Activated T-cell treated with anti-CD3 and anti-CD28 coated beads for 4 hours (primary cell): Measurements from ENCODE around the gene BTBD9.
"Not testable (repeated sequence)": the region's sequence is repeated elsewhere in the genome, so short reads cannot be mapped to it uniquely, and the experiment has no call there.

ENCODE experiments used
- DNase-seq: peaks from one replicate; pipeline ENCODE4 v3.0.0-alpha.2; 2020

Gene BTBD9

DNA sequence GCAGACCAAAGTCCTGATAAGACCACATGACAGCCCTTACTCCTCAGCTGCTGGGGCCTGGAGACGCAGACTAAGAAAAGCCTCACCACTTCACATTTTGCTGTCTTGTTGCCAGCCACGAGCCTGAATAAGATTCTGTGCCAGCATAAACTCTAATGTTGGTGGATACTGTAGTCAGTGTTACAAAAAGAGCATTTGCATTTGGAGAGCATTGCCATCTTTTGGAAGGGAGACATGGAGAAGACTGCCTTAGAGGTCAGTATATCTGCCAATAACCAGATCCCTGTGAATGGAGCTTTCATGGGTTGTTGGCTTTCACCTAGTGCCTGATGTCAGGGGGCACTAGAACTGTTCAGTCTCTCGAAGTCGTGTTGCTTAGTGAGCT is 505.0 kb downstream of the BTBD9 start:
- no peak for DNase-seq

DNA sequence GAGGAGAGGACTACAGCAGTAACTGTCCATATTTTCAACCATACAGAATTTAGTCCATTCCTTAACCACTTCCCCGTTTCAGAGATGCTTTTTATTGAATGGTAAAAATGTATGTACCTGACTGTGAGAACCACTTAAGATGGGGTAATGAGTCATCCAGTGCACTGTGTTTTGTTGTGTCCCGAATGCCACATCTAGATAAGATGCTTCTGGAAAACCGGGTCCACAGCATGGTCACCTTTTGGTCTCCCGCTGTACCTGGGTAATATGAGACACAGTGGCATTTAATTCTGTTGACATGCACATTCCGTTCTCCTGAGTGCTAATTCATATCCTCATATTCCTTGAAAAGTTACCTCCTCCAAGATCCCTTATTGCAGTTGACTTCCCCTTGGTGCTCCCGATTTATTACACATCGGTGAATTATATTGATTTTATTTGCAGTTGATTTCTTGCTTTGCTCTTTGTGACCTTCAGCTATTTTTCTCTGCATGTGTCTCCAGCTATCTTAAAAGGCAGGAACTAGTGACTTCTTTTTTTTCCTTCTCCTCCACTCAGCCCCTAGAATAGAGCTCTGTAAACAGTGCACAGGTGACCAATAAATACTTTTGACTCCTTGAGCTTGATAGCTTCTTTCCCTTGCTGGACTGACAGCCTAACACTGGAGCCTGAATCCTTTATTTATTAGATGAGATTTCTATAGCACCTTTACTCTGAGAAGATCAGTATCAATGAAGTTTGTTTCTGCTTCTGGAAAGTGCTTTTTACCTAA is 505.6 kb downstream of the BTBD9 start:
- no peak for DNase-seq

DNA sequence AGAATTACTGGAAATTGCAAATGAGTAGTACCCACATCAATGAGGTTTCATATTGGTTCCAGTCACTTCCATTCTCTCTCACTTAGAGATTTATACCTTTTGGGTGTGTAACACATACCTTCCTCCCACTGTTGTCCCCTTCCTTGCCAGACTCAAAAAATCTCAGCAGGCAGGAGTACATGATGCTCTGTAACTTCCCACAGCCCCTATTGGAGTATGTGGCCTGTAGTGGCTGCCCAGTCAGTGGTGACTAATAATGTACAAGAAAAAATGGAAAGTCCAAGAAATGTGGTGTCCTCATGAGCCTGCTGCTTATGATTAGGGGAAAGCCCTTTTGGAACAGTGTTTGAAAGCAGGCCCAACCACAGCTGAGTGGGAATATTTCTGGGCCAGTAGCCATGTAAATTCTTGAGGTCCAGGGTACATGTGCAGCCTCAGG is 508.2 kb downstream of the BTBD9 start:
- no peak for DNase-seq

DNA sequence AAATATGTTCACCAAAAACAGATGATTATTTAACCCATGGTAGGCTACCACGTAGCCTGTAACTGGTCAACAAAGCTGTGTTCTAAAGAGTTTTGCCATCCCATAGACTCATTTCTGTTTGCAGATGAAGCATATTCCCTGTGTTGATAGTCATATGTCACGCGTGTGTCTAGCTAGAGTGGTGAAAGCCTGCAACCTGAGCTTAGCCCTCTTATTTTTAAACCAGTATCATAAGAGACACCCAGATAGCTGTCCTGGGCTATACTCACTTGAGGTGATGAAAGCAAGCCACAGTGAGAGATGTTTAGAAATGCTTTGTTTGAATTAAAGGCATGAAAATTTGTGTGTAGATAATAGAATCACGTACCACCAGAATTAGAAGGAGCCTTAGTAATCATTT is 512.4 kb downstream of the BTBD9 start:
- no peak for DNase-seq

- DNase-seq = not testable (repeated sequence)
Observed at GRCh38 chr6:38124224-38124926, 515.4 kb downstream of the BTBD9 start.

DNA sequence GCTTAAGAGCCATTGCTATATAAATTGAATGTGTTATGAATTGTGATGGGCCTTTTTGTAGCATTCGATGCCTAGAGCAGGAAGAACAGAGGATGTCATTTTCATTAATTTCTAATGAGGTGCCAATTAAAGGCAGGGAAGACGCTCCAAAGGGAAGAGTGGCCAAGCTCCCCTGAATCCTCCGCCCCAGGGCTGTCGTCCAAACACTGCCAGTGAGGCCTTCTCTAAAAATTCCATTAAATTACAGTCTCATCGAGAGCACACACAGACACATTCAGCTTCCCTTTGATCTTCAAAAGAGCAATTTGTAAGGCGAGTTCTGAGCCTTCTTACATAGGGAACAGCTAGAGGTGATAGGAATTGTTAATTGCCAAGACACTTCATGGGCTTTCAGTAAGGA is 520.2 kb downstream of the BTBD9 start:
- no peak for DNase-seq

DNA sequence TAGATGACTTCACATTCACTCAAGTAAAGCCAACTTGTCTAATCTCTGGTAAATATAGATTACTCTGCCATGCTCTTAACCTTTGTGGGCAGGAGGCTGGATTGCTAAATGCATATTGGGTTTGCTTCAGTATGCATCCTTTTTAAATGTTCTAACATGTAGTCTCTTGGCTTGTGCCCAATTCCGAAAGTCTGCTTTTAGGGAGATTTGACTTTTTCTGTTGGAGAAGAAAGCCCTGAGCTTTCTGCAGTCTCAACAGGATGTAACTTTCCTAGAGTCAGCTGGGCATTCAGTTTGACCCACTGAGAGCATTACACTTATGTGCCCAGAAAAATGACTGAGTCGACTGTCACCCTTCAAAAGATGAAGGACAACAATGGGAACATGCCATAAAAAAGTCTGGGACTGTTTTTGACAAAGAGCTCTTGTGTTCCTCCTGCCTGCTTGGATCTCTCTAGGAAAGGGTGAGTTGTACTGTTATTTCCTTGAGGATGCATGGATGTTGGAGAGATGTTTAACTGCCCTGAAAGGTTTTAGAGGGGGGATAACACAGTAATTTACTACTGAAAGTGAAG is 520.9 kb downstream of the BTBD9 start:
- DNase-seq = no peak
